ENCODE results near the gene SHF.

Gene SHF

GRCh38 chr15:45169608-45170480 lies 17.9 kb downstream of the SHF start:
- no peak for DNase-seq (ENCODE audit: low read depth)

GRCh38 chr15:45168751-45169551 lies 18.8 kb downstream of the SHF start:
- DNase-seq (ENCODE audit: low read depth) = no peak

GRCh38 chr15:45168286-45168685 lies 19.5 kb downstream of the SHF start:
- no peak for DNase-seq (ENCODE audit: low read depth)

- no peak for DNase-seq (ENCODE audit: low read depth)
Measured at GRCh38 chr15:45167631-45168205, 20.0 kb downstream of the SHF start.

GRCh38 chr15:45166834-45167630 lies 20.7 kb downstream of the SHF start:
- DNase-seq (ENCODE audit: low read depth) = peak; percentile 86

GRCh38 chr15:45165536-45165935 lies 22.2 kb downstream of the SHF start:
- DNase-seq (ENCODE audit: low read depth) = no peak

- DNase-seq (ENCODE audit: low read depth) = no peak
Measured at GRCh38 chr15:45164914-45165313, 22.9 kb downstream of the SHF start.

GRCh38 chr15:45163508-45163856 lies 24.3 kb downstream of the SHF start:
- no peak for DNase-seq (ENCODE audit: low read depth)

GRCh38 chr15:45162771-45163507 lies 24.8 kb downstream of the SHF start:
- DNase-seq (ENCODE audit: low read depth) = peak; percentile 84

GRCh38 chr15:45161666-45162065 lies 26.1 kb downstream of the SHF start:
- no peak for DNase-seq (ENCODE audit: low read depth)

GRCh38 chr15:45157974-45158373 lies 29.8 kb downstream of the SHF start:
- peak; percentile 86 for DNase-seq (ENCODE audit: low read depth)

GRCh38 chr15:45156744-45157455 lies 30.9 kb downstream of the SHF start:
- DNase-seq (ENCODE audit: low read depth) = peak; percentile 83

- DNase-seq (ENCODE audit: low read depth) = no peak
Measured at GRCh38 chr15:45155739-45156138, 32.0 kb downstream of the SHF start.

- DNase-seq (ENCODE audit: low read depth) = no peak
Measured at GRCh38 chr15:45151998-45152828, 35.6 kb downstream of the SHF start.

- no peak for DNase-seq (ENCODE audit: low read depth)
Measured at GRCh38 chr15:45150997-45151396, 36.8 kb downstream of the SHF start.

GRCh38 chr15:45150481-45150880 lies 37.3 kb downstream of the SHF start:
- DNase-seq (ENCODE audit: low read depth) = peak; percentile 39

- no peak for DNase-seq (ENCODE audit: low read depth)
Measured at GRCh38 chr15:45149060-45149459, 38.7 kb downstream of the SHF start.

GRCh38 chr15:45148076-45149059 lies 39.4 kb downstream of the SHF start:
- DNase-seq (ENCODE audit: low read depth) = peak; percentile 25

- DNase-seq (ENCODE audit: low read depth) = no peak
Measured at GRCh38 chr15:45147606-45148005, 40.2 kb downstream of the SHF start.

Data from EH (cell line).